Dendritic cell treated with granulocyte-macrophage colony-stimulating factor and Interleukin-4, amounts not matched to agents 40 ng/mL and 50 ng/mL, for 4 days (primary cell): ENCODE results near the gene GRIK4.

Experiments used
- H3K27ac Mint-ChIP-seq: one replicate; pipeline ENCODE4 v1.8.0; 2022; ENCODE audit warnings: mild to moderate bottlenecking, mixed read lengths
- H3K27me3 Mint-ChIP-seq: one replicate; pipeline ENCODE4 v1.8.0; 2022; ENCODE audit warnings: mild to moderate bottlenecking, mixed read lengths
- H3K36me3 Mint-ChIP-seq: one replicate; pipeline ENCODE4 v1.8.0; 2022; ENCODE audit warnings: low read depth, mixed read lengths
- H3K4me1 Mint-ChIP-seq: one replicate; pipeline ENCODE4 v1.8.0; 2022; ENCODE audit warnings: low read depth, mixed read lengths
- H3K4me3 Mint-ChIP-seq: one replicate; pipeline ENCODE4 v1.8.0; 2022; ENCODE audit warnings: mild to moderate bottlenecking, moderate library complexity, mixed read lengths
- H3K9me3 Mint-ChIP-seq: one replicate; pipeline ENCODE4 v1.8.0; 2022; ENCODE audit warnings: mixed read lengths
- intact Hi-C: fragments of 100-400 bp; cut with micrococcal nuclease; formaldehyde crosslinking; loops from one replicate; pipeline ENCODE4 v1.15.0; 2022

The GRIK4 gene

DNA sequence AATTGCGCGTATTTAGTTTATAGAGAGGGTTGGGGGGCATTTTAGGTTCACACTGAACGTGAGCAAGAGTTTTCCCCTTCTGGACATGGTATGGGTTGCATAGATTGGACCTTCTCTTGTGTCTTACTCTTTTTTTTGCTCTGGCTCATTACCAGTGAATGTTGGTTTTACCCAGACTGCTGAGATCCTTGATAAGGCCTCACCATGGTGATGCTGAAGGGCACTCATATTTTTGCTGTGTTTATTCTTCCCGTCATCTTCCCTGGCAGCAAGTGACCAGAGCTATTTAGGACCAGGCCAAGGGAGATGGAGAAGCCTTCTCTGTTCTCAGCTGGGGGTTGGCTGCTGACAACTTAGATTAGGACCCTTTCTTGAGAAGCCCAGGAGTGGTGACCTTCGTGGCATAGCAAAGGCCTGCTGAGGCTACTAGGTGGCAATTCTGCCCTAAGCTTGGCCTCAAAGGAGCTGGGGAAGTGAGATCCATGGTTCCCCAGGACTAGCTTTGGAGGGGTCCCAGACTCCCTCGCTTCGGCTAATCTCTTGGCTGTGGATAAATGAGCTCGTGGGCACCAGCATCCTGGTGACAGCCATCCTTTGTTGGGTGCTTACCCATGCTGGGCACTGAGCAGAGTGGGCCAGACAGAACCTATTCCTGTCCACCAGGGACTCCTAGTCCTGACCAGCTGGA, 47.3 kb downstream of the GRIK4 start:
- intact Hi-C loops = no loop called here
- Mint-ChIP-seq H3K9me3 (no peaks in the 10 kb centered on the region), H3K4me3 (no peak overlapping the region), H3K27ac (no peak overlapping the region), H3K4me1 (no peaks in the 10 kb centered on the region), H3K27me3 (peaks cover 25% of the 10 kb centered on the region), H3K36me3 (no peaks in the 10 kb centered on the region)

DNA sequence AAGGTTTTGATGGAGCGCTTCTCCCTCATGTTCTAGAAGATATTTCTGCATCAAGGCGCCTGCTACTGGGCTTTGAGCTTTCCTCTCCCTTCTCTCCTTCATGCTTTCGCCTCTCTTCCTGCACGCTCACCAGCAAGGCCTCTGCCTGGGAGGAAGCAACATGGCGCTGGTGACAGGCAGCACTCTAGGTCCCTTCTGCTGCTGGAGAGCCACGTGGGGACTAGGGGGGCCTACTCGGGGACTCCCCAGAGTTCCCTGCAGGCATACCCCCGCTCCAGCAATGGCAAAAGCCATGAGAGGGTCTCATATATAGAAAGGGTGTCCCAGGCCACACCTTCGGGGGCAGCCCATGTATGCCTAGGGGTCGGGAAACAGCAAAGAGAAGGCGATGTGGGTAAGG, 49.7 kb downstream of the GRIK4 start:
- Mint-ChIP-seq H3K27me3 (peaks cover 38% of the 10 kb centered on the region), H3K4me3 (no peak overlapping the region)

DNA sequence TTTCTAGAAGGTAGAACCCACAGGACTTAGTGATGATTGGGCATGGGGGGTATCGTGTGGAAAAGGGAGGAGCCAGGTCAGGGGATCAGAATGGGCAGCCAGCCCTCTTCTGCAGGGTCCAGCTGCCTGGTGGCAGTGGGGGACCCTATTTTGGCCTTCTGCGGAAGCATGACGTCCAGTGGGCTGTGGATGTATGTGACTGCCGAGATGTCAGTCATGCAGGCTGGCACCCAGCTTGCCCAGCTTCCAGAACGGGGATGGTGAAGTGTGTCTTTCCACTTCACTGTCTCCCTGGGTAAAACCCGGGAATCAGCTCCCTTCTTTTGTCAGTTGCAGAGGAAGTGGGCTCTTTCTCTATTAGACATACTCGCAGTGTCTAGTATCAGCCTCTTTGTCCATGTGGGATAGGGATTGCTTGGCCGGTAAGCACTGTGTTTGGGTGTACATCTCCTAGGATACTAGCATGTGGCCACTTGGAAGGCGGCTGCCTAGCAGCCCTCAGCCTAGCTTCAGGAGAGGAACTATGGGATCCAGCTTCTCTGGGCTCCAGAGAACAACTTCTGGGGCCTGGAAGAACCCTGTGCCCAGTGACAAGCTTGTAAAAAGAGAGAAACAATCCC, 51.4 kb downstream of the GRIK4 start:
- peaks cover 49% of the 10 kb centered on the region for H3K27me3 Mint-ChIP-seq
- H3K4me1 Mint-ChIP-seq = no peaks in the 10 kb centered on the region
- H3K9me3 Mint-ChIP-seq = no peaks in the 10 kb centered on the region
- intact Hi-C loops = no loop called here
- no peaks in the 10 kb centered on the region for H3K36me3 Mint-ChIP-seq
- H3K27ac Mint-ChIP-seq = no peak overlapping the region
- H3K4me3 Mint-ChIP-seq = no peak overlapping the region

More for the DNA sequence above, 49.7 kb downstream of the GRIK4 start:
- Mint-ChIP-seq H3K4me1 (no peaks in the 10 kb centered on the region), H3K27ac (no peak overlapping the region), H3K9me3 (no peaks in the 10 kb centered on the region), H3K36me3 (no peaks in the 10 kb centered on the region)
- intact Hi-C loops = no loop called here

DNA sequence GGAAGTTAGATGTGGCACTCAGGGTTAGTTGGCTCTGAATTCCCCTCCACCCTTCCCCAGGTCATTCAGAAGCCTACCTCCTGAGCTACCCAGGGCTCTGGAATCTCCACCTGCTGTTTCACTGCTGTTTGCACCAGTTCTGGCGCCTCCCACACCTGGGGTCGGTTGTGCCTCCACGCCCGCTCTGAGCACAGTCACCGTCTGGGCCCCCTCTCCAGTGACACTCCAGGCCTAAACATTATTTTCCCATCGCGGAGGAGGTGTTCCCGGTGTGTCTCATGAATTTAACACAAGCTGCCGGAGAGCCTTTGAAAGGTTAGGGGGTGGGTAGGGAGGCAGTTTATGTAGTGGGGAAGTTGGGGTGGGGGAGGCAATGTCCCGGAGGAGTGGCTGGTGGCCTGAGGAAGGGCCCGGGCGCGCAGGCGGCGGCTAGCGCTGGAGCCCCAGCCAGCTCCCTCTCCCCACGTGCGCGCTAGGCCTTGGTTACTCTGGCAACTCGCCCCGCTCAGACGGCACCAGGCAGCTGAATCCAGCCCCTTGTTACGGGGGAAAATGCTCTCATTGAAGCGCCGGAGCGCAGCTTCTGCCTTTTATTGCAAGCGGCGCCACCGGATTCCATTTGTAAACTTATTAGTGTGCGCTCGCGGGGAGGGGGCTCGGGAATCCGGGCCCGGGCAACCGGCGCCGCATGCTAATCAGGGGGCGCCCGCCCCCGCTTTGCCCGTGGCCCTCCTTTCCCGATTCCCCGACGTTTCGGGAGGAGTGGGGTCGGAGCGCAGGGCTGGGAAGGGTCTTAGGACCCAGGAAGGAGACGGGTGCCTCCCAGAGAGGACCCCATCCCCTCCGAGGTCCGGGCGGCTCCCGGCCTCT, 52.4 kb downstream of the GRIK4 start:
- intact Hi-C loops = no loop called here
- H3K9me3 Mint-ChIP-seq = no peaks in the 10 kb centered on the region
- H3K27ac Mint-ChIP-seq = no peak overlapping the region
- peaks cover 51% of the 10 kb centered on the region for H3K27me3 Mint-ChIP-seq
- no peaks in the 10 kb centered on the region for H3K4me1 Mint-ChIP-seq
- no peak overlapping the region for H3K4me3 Mint-ChIP-seq
- H3K36me3 Mint-ChIP-seq = no peaks in the 10 kb centered on the region

DNA sequence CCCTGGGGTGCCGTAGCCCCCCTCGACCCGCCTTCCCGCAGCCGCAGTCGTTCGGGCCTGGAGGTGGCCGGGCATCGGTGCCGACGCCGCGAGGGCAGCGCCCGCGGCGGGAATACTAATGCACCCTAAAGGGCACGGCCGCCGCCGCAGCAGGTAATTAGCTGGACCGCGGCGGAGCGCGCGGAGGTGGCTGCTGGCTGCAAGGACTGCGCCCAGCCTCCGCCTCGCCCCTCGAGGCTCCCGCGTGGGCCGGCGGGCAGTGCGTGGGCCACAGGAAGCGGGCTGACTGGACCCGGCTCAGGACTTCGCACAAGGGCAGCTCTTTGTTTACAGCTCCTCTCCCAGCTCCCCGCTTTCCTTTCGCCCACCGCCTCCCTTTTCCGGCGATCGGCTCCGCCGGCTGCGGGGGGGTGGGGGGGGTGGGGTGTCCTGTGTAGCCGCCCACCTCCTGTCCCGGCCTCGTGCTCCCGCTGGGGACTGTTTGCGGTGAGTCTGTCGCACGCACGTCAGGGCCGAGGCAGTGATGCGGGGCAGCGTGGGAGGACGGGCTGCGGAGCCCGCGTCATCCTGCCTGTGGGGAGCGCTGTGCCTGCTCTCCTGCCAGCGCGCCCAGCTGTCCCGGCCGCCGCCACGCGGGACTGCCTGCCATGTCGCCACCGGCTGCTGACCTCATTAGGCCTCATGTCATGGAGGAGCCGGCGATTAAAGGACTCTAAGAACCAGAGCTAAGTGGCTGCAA, 53.2 kb downstream of the GRIK4 start:
- Mint-ChIP-seq H3K36me3 (no peaks in the 10 kb centered on the region), H3K4me3 (no peak overlapping the region), H3K27ac (no peak overlapping the region), H3K27me3 (peaks cover 51% of the 10 kb centered on the region), H3K4me1 (no peaks in the 10 kb centered on the region), H3K9me3 (no peaks in the 10 kb centered on the region)
- intact Hi-C loops = no loop called here

DNA sequence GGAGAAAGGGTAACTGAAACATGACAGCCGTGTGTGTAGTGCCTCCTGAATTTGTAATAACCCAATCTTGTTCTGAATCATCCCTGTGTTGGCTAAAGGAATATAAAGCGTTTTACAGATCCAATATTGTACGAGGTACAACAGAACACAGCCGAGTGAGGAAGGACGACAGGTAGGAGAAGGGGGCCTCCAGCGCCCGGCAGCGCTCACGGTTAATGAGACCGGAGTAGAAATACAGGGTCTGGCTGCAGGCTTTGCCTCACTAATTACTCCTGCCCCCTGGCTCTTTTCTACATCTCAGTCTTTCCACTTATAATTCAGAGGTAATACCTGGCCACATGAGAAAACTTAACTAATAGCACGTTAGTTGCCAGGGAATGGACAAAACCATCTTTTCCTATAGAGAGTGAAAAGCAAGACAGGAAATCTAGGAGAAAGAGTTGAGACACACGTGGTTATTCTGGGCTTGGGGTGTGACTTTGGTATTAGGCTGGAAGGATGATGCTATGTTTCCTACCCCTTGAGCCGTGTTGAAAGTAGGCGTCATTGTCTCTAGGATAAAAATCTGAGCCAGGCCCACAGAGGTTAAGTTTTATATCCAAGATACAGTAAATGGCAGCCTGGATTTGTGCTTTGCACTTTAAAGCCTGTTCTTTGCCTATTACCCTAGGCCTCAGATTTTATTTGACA, 54.1 kb downstream of the GRIK4 start:
- Mint-ChIP-seq H3K36me3 (no peaks in the 10 kb centered on the region), H3K4me3 (no peak overlapping the region), H3K27me3 (peaks cover 51% of the 10 kb centered on the region), H3K4me1 (no peaks in the 10 kb centered on the region), H3K9me3 (no peaks in the 10 kb centered on the region), H3K27ac (no peak overlapping the region)
- intact Hi-C loops = no loop called here

DNA sequence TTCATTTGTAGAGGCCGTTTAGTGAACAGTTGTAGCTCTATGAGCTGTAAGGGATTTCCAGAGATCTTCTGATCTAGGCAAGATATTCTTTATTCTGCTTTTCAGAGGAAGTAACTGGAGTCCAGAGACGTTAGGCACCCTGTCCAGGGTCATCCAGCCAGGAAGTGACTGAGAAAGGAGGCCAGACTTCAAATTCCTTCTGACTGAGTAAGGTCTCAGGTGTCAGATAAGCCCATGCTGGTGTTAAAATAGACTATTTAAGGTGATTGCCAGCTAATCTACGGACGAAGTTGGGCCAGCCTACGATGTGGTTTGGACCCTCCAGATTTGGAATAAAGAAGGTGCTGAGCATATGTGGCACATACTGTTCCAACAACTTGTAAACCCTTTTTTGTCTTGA, 54.6 kb downstream of the GRIK4 start:
- Mint-ChIP-seq H3K4me1 (no peaks in the 10 kb centered on the region), H3K4me3 (no peak overlapping the region), H3K27ac (no peak overlapping the region), H3K9me3 (no peaks in the 10 kb centered on the region), H3K27me3 (peaks cover 49% of the 10 kb centered on the region), H3K36me3 (no peaks in the 10 kb centered on the region)
- intact Hi-C loops = no loop called here

DNA sequence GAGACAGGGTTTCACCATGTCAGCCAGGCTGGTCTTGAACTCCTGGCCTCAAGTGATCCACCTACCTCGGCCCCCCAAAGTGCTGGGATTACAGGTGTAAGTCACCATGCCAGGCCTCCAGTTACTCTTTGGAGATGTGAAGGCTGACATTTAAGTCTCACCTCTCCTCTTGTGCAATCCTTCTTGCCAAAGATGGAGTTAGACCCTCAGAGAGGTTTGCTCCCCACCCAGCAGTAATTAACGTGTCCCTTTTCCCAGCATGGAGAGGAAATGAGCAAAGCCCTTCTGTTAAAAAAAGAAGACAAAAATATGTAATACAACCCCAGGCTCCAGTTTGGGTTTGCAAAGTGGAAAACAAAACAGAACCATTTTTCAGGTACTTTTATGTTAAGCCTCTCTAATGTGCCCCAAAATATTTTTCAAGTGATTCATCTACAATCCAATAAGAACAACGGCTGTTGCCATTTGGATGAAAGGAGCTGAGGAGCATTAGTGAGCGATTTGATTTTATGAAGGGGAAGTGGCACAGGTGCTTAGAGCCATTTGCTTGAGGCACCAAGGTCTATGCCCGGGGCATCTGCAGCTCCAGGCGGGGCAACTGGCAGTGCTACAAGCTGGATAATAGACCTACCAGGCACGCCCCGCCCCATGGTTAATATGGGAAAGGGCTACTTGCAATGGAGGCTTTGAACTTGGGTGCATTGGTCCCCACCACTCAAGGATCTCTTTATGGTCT, 57.2 kb downstream of the GRIK4 start:
- H3K4me3 Mint-ChIP-seq = no peak overlapping the region
- peaks cover 37% of the 10 kb centered on the region for H3K27me3 Mint-ChIP-seq
- intact Hi-C loops = no loop called here
- no peaks in the 10 kb centered on the region for H3K36me3 Mint-ChIP-seq
- no peaks in the 10 kb centered on the region for H3K4me1 Mint-ChIP-seq
- H3K9me3 Mint-ChIP-seq = no peaks in the 10 kb centered on the region
- H3K27ac Mint-ChIP-seq = no peak overlapping the region

DNA sequence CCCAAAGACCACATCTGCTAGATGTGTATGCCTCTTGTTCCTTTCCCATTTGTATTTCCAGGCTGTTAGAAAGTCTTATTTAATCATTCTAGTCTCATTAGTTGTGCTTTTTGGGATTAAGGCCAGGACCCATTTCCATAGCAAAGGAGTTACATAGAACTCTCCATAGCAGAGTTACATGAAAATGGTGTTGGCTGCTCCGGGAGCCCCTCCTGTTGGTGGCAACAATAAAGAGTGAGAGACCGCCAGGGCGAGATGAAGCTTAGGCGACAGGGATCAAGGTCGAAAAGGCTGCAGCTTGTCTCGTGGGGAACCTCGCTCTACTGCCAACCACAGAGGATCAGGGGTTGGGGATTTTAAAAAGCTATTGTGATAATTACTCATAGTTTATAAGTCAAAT, 58.3 kb downstream of the GRIK4 start:
- Mint-ChIP-seq H3K27me3 (peaks cover 30% of the 10 kb centered on the region), H3K27ac (no peak overlapping the region), H3K4me1 (no peaks in the 10 kb centered on the region), H3K9me3 (no peaks in the 10 kb centered on the region), H3K4me3 (no peak overlapping the region), H3K36me3 (no peaks in the 10 kb centered on the region)
- intact Hi-C loops = no loop called here

DNA sequence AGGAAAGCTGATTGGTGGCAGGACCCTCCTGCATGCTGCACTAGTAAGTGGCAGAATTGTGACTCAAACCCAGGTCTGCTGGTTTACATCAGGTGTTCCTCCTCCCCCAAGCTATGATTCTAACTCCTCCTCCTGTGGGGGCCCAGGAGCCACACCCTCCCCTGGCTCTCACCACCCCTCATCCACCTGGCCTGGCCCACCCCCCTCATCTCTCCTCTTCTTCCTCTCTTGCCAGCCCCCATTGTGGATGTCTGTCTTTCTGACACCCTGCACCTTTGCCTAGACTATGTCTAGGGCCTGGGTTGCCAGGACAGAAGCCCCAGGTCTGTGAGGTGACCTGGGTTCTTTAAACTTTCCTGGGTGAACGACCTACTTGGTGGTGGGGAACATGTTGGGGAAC, 59.9 kb downstream of the GRIK4 start:
- Mint-ChIP-seq H3K27ac (no peak overlapping the region), H3K4me1 (no peaks in the 10 kb centered on the region), H3K4me3 (no peak overlapping the region), H3K27me3 (peaks cover 21% of the 10 kb centered on the region), H3K36me3 (no peaks in the 10 kb centered on the region), H3K9me3 (no peaks in the 10 kb centered on the region)
- intact Hi-C loops = no loop called here

DNA sequence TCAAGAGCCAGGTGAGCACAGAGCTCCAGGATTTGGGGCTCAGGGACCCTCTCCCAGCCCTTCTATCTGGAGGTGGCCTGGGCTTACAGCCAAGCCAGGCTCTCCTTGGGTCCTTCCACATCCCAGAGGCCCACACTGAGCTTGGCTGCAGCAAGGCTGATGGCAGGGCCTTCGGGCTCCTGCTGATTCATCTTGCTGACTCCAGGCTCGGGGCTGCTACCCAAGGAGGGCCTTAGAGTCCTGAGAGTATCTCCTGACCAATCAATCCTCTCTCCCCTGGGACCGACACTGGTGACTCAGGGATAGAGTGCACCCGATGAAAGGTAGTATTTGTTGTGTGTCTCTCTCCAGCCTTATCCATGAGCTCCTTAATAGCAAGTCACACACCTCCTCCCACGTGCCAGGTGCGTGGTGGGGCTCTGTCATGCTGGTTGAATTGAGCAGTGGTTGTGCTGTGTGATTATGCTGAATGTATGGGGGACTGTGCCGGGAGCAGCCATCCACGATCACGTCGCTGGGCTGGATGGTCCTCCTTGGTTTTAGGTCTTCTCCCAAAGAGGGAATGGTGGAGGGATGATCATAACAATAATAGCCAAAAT, 62.3 kb downstream of the GRIK4 start:
- Mint-ChIP-seq H3K27ac (no peak overlapping the region), H3K9me3 (no peaks in the 10 kb centered on the region), H3K27me3 (peaks cover 14% of the 10 kb centered on the region), H3K4me1 (no peaks in the 10 kb centered on the region), H3K36me3 (no peaks in the 10 kb centered on the region), H3K4me3 (no peak overlapping the region)
- intact Hi-C loops = no loop called here

DNA sequence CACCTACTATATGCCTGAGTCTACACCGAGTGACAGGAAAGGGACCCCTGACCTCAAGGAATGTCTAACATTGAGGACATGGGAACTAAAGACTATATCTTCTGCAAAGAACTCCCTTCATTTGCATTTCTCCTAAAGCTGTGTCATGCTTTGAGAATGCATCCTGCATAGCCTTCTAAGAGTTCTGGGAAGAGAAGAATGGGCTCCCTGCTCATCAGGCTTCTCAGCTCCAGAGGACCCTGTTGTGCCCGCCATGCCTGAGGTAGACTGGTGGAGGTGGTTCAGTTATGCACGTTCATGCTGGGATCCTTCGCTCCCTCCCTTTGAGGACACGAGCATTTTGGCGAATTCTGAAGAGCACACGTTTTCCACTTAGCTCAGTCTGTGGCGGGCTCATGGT, 63.3 kb downstream of the GRIK4 start:
- H3K27me3 Mint-ChIP-seq = peaks cover 14% of the 10 kb centered on the region
- H3K27ac Mint-ChIP-seq = no peak overlapping the region
- intact Hi-C loops = no loop called here
- no peaks in the 10 kb centered on the region for H3K36me3 Mint-ChIP-seq
- no peaks in the 10 kb centered on the region for H3K9me3 Mint-ChIP-seq
- no peak overlapping the region for H3K4me3 Mint-ChIP-seq
- H3K4me1 Mint-ChIP-seq = no peaks in the 10 kb centered on the region

DNA sequence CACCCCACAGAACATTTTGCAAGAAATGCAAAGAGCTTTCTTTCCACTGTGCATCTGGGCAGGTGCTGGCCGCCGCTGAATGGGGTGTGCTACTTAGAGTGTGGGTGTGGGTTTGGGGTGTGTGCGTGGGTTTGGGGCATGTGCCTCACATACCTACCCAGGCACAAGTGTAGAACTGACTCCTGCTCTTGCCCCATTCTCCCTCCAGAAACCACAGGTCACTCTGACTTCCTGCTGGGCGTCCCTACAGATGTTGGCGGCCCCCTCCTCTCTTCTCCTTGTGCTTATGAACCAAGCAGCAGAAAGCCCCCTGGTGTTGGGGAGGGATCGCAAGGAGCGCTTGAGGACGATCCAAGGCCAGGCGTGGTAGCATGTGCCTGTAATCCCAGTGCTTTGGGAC, 63.9 kb downstream of the GRIK4 start:
- no peaks in the 10 kb centered on the region for H3K9me3 Mint-ChIP-seq
- intact Hi-C loops = no loop called here
- H3K27me3 Mint-ChIP-seq = peaks cover 15% of the 10 kb centered on the region
- H3K36me3 Mint-ChIP-seq = no peaks in the 10 kb centered on the region
- no peak overlapping the region for H3K4me3 Mint-ChIP-seq
- no peaks in the 10 kb centered on the region for H3K4me1 Mint-ChIP-seq
- H3K27ac Mint-ChIP-seq = no peak overlapping the region
